Activated CD4-positive, alpha-beta T cell treated with anti-CD3 and anti-CD28 coated beads for 24 hours (primary cell): Measurements from ENCODE around the gene ZFYVE27.
"Not testable (repeated sequence)": the region's sequence is repeated elsewhere in the genome, so short reads cannot be mapped to it uniquely, and the experiment has no call there.

Experiments used
- DNase-seq, 2 donors: peaks; one replicate each; pipeline ENCODE4 v3.0.0-alpha.2; 2020; ENCODE audit warnings: low read depth in 2 of 2

The ZFYVE27 gene, protein sequence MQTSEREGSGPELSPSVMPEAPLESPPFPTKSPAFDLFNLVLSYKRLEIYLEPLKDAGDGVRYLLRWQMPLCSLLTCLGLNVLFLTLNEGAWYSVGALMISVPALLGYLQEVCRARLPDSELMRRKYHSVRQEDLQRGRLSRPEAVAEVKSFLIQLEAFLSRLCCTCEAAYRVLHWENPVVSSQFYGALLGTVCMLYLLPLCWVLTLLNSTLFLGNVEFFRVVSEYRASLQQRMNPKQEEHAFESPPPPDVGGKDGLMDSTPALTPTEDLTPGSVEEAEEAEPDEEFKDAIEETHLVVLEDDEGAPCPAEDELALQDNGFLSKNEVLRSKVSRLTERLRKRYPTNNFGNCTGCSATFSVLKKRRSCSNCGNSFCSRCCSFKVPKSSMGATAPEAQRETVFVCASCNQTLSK

GRCh38 chr10:97736902-97737769, at the start of gene ZFYVE27:
Gene ZFYVE27 (plus strand): TSS chr10:97737128. CDS start chr10:97738478, 1,350 bp downstream.
- DNase-seq = peak; percentile 95 to 97

DNA sequence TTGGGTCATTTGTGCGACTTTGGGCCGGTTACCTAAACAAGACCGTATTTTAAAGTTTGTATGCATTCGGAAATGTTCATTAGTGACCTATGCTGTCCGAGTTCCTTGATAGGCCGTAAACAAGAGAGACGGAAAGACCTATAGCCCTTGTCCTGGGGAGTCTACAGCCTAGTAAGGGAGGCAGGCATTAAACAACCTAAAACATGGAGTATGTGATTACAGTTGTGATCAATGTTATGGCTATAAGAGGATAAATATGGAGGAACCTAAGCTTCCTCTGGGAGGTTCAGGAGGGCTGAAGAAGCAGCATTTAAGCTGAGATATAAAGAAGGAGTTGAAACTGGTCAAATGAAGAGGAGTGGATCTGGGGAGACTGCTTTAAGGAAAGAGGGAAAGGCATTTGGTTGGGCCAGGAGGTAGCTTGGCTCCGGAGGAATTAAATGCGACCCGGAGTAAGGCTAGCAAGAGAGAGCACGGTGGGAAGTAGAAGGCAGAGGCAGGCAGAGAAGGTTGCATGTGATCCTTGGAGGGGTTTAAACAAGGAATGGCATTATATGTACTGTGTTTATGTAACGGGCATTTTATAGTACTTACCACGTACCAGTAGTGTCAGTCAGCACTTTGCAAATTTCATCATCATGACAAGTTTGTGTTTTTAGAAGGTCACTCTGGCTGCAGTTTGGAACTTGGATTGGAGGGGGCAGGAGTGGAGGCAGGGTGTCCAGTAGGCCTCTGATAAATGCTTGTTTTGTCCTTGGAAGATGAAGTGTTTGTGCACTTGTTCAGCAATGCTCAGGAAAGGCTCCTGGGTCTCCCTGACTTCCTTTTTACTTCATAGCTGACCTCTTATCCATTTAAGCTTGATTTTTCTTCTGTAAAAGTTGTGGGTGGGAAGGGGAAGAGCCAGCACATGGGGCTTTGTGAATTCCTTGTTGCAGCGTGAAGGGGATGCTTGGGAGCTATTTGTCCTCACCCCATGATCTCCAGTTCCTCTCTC, 48.8 kb upstream of the ZFYVE27 start:
- no peak for DNase-seq

DNA sequence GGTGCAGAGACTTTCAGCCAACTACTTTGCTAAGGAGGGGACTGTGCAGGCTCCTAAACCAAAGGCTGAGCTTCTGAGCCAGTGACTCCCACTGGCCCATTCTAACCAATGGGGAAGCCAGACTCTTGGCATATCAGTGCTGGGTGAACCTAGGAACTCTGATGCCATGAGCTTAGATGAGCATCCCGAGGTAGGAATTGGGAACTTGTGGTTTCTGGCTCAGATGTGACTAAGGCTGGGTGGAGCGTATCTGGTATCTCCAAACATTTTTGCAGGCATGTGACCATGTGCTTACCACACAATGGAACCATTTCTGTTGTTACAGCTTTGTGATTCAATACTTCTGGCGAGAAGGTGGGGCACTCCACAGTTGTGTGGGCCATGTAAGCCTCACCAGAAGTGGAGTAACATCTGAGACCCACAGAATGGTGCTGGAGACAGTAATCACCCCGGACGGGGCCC, 47.3 kb upstream of the ZFYVE27 start:
- no peak for DNase-seq

GRCh38 chr10:97690133-97690532, 46.8 kb upstream of the ZFYVE27 start:
- no peak for DNase-seq

DNA sequence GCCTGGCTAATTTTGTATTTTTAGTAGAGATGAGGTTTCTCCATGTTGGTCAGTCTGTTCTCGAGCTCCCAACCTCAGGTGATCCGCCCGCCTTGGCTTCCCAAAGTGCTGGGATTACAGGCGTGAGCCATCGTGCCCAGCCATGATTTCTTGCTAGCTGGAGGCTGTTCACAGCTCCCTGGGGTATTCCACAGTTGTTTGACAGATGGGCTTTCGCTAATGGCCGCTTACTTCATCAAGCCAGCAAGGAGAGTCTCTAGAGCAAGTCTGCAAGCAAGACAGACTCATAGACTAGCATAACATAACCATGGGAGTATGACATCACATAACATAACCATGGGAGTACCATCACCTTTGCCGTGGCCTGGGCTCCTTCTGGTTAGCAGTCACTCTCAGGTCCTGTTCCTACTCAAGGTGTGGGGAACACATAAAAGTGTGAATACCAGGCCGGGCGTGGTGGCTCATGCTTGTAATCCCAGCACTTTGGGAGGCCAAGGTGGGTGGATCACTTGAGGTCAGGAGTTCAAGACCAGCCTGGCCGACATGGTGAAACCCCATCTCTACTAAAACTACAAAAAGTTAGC, 38.8 kb upstream of the ZFYVE27 start:
- DNase-seq = not testable (repeated sequence)

- peak; percentile 21 to 33 for DNase-seq
Observed at GRCh38 chr10:97701438-97702069, 35.4 kb upstream of the ZFYVE27 start.

- no peak for DNase-seq
Observed at GRCh38 chr10:97703398-97704067, 33.4 kb upstream of the ZFYVE27 start.

DNA sequence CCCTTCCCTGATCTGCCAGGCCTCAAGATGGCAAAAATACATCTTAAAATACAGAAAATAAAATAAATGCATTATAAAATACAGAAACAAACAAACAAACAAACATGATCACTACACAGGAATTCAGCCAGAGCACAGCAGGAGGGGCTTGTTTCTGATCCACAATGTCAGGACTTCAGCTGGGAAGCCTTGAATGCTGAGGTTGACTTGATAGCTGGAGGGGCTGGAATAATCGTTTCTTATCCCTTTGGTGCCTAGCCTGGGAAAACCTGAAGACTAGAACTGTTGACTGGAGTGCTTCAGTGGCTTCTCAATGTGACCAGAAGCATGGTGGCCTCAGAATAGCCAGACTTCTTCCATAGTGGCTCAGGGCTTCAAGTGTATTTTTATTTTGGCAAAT, 32.6 kb upstream of the ZFYVE27 start:
- no peak for DNase-seq

GRCh38 chr10:97705006-97705670, 31.8 kb upstream of the ZFYVE27 start:
- no peak for DNase-seq

DNA sequence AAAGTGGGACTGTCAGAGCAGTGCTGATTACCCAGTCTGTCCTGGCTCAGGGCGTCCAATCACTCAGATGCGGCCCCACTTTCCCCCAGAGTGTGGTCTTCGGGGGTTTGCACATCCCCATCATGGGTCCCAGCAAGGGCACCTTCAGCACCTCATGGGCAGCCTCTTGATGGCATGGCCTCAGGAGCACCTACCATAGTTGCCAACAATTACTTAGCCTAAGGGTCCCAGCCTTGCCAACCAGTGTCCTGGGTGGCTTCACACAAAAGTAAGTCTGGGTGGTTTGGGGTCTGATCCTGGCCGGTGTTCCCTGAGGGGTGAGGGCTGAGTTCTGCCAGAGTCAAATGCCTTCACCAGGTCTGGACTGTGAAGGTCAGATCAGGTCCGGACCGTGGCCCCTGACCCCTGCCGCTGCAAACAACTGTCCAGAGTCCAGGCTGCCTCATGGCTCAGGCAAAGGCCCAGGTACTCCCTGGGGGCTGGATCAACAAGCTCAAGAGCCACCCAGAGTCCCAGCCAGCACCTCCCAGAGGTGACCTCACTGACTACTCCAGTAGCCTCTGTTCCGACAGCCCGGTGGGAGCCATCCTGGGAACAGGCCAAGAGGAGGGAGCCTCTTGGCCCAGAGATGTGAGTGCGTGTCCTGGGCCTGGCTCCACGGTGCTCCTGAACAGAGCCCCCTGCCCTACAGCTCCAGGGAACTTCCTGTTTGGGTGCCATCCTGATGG, 29.6 kb upstream of the ZFYVE27 start:
- no peak for DNase-seq

DNA sequence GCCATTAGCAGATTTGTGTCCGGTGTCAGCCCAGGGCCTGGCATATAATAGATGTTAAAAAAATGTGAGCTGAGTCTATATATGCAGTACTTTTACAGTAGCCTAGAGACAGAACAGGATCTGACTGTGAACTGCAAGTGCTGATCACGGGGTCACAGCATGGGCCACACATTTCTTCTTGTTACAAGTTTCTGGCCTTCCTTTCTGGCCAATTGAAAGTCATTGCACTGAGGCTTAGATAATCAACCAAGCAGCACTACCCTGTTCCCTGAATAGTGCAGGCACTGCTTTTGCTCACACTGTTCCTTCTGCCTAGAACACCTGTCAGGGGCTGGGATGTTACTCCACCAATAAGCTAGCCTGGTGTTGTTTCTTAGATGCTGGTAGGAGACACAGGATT, 28.8 kb upstream of the ZFYVE27 start:
- no peak for DNase-seq

GRCh38 chr10:97708976-97709946, 27.7 kb upstream of the ZFYVE27 start:
- peak; percentile 26 to 29 for DNase-seq

DNA sequence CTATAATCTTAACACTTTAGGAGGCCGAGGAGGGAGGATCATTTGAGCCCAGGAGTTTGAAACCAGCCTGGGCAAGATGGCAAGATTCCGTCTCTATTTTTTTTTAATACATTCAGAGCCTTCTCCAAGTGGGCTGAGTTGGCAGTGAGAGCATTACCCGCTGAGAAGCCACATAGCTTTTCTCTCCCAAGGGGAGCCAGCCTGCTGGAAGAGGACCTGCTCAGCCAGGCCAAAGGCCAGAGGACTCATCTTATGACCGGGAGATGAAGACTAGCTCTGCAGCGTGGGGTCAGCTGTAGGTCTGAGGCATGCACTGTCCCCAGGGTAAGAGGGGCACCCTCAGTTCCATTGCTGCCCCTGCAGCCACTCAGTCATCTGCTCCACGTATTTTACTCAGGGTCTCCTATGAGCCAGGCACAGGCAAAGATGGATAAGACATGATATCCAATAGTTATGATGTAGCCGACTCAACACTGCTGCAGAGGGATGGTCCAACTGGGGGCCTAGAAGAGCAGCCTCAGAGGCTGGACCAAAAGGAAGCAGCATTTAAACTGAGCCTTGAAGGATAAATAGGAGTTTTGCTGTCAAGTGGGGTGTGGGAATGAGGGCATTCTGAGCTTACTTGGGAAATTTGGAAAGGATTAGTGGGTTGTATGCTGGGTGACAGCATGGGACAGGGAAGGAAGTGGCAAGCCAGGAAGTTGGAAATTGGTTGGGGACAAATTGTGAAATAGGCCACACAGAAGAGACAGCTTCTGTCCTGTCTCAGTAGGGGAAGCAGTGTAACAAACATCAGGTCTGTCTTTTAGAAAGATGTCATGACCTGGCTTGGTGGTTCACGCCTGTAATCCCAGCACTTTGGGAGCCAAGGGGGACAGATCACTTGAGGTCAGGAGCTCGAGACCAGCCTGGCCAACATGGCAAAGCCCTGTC, 25.0 kb upstream of the ZFYVE27 start:
- DNase-seq = no peak

- DNase-seq = no peak
Observed at GRCh38 chr10:97713339-97713825, 23.5 kb upstream of the ZFYVE27 start, which contains the start of gene MARVELD1. Gene MARVELD1 (plus strand): TSS chr10:97713730. CDS start chr10:97713877, 147 bp downstream.

DNA sequence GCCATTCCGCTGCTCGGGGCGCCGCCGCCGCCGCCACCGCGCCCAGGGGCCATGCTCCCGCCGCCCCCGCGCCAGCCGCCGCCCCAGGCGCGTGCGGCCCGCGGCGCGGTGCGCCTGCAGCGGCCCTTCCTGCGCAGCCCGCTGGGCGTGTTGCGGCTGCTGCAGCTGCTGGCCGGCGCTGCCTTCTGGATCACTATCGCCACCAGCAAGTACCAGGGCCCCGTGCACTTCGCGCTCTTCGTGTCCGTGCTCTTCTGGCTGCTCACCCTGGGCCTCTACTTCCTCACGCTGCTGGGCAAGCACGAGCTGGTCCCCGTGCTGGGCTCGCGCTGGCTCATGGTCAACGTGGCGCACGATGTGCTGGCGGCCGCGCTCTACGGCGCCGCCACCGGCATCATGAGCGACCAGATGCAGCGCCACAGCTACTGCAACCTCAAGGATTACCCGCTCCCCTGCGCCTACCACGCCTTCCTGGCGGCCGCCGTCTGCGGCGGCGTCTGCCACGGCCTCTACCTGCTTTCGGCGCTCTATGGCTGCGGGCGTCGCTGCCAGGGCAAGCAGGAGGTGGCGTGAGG, 23.0 kb upstream of the ZFYVE27 start:
- DNase-seq = no peak
